Erythroblast (primary cell): ENCODE data around the gene ZKSCAN5.

ENCODE experiments used
- GATA1 ChIP-seq: IDR thresholded peaks from 2 replicates; pipeline ENCODE4 v1.6.1; 2011; ENCODE audit warnings: low read depth, mild to moderate bottlenecking, control low read depth, low read length, moderate library complexity
- POLR2A ChIP-seq: IDR thresholded peaks from 2 replicates; pipeline ENCODE4 v1.6.1; 2011; ENCODE audit warnings: mild to moderate bottlenecking, low read length

- TF ChIP-seq POLR2A (no peak), GATA1 (no peak)
Observed at GRCh38 chr7:99553039-99553438, 48.6 kb downstream of the ZKSCAN5 start.
